ENCODE results near the gene PTOV1. TPM values are rescaled to one million over a fixed set of nuclear protein-coding genes. Genes with fewer than 3 reads are reported as not detected.

The PTOV1 gene
- total and polyA plus RNA-seq, 2 of the 13 experiments (the other 11 are each of a cell fraction or from before 2014, with no cell fraction given) = 63.5 to 68.5 TPM

DNA sequence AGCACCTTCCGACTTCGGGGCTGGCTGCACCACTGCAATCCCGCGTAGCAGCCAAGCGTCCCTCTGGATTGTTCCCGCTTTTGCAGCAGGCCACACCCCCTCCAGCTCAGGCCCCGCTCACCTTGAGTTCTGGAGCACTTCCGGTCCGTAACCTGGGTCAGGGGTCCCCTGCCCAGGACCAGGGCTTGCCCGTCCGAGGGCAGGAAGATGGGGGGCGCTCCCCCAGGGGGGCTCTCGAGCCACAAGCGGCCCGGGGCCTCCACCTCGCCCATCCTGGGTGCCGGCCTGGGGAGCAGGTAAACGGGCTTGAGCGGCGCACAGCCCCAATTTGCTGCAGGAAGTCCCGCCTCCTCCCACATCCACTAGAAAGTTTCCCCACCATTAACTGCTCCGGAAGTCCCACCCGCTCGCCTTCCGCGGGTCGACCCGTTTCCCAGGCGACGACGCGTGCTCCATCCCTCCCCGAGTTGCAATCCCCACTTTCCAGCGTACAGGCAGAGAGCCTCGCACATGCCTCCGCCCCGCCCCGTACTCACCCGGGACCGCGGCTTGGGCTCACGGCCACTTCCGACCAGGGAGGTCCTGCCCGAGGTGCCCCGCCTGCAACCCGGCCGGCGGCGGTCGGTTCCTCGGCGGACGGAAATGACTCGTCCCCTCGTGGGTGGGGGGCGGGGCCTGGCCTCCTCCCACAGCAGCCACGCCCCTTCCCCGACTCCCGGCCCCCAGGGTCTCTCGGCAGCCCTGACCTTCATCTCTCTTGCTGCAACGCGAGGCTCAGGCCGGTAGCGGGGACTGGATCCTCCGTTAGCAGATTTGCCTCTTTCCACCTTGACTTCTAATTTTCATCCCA lies 16.2 kb downstream of the PTOV1 start, which contains the start of gene PNKP (continued):
- TF ChIP-seq, protein P1, sequence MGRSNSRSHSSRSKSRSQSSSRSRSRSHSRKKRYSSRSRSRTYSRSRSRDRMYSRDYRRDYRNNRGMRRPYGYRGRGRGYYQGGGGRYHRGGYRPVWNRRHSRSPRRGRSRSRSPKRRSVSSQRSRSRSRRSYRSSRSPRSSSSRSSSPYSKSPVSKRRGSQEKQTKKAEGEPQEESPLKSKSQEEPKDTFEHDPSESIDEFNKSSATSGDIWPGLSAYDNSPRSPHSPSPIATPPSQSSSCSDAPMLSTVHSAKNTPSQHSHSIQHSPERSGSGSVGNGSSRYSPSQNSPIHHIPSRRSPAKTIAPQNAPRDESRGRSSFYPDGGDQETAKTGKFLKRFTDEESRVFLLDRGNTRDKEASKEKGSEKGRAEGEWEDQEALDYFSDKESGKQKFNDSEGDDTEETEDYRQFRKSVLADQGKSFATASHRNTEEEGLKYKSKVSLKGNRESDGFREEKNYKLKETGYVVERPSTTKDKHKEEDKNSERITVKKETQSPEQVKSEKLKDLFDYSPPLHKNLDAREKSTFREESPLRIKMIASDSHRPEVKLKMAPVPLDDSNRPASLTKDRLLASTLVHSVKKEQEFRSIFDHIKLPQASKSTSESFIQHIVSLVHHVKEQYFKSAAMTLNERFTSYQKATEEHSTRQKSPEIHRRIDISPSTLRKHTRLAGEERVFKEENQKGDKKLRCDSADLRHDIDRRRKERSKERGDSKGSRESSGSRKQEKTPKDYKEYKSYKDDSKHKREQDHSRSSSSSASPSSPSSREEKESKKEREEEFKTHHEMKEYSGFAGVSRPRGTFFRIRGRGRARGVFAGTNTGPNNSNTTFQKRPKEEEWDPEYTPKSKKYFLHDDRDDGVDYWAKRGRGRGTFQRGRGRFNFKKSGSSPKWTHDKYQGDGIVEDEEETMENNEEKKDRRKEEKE (IDR thresholded peaks at IDR 0.05) = no peak
- TF ChIP-seq ZFP90 (CRISPR knock-in tag; IDR thresholded peaks at IDR 0.05; ENCODE audit: borderline replicate concordance) = 0 out of 2 replicates have a peak, but pooled peaks have one; percentile 59
- TF ChIP-seq NFKBIZ (CRISPR knock-in tag; IDR thresholded peaks at IDR 0.05) = no peak; the same call in 1 of the 2 replicates
- TF ChIP-seq ZNF549 (CRISPR knock-in tag; IDR thresholded peaks at IDR 0.05) = no peak
- TF ChIP-seq ZIK1 (CRISPR knock-in tag; IDR thresholded peaks at IDR 0.05; ENCODE audit: borderline replicate concordance, low read depth) = no peak
- peak; percentile 94 for TF ChIP-seq RBFOX2 (IDR thresholded peaks at IDR 0.05; ENCODE audit: low read depth, low read length)
- no peak; the same call in none of the 2 replicates for TF ChIP-seq KDM4B (CRISPR knock-in tag; IDR thresholded peaks at IDR 0.05)
- TF ChIP-seq ZNF335 (CRISPR knock-in tag; IDR thresholded peaks at IDR 0.05) = no peak
- TF ChIP-seq HMG20B (CRISPR knock-in tag; conservative IDR thresholded peaks at IDR 0.05) = peak; percentile 21; the same call in 1 of the 2 replicates
- no peak for TF ChIP-seq HDAC6 (IDR thresholded peaks at IDR 0.05; ENCODE audit: low read depth, low read length)
- TF ChIP-seq PAWR (CRISPR knock-in tag; IDR thresholded peaks at IDR 0.05; ENCODE audit: borderline replicate concordance) = no peak
- TF ChIP-seq, protein P2, sequence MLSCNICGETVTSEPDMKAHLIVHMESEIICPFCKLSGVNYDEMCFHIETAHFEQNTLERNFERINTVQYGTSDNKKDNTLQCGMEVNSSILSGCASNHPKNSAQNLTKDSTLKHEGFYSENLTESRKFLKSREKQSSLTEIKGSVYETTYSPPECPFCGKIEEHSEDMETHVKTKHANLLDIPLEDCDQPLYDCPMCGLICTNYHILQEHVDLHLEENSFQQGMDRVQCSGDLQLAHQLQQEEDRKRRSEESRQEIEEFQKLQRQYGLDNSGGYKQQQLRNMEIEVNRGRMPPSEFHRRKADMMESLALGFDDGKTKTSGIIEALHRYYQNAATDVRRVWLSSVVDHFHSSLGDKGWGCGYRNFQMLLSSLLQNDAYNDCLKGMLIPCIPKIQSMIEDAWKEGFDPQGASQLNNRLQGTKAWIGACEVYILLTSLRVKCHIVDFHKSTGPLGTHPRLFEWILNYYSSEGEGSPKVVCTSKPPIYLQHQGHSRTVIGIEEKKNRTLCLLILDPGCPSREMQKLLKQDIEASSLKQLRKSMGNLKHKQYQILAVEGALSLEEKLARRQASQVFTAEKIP (CRISPR knock-in tag; IDR thresholded peaks at IDR 0.05; ENCODE audit: borderline replicate concordance) = no peak
- TF ChIP-seq, protein P3, sequence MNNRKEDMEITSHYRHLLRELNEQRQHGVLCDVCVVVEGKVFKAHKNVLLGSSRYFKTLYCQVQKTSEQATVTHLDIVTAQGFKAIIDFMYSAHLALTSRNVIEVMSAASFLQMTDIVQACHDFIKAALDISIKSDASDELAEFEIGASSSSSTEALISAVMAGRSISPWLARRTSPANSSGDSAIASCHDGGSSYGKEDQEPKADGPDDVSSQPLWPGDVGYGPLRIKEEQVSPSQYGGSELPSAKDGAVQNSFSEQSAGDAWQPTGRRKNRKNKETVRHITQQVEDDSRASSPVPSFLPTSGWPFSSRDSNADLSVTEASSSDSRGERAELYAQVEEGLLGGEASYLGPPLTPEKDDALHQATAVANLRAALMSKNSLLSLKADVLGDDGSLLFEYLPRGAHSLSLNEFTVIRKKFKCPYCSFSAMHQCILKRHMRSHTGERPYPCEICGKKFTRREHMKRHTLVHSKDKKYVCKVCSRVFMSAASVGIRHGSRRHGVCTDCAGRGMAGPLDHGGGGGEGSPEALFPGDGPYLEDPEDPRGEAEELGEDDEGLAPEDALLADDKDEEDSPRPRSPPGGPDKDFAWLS (CRISPR knock-in tag; IDR thresholded peaks at IDR 0.05; ENCODE audit: borderline replicate concordance) = peak; percentile 81; the same call in 1 of the 2 replicates
- TF ChIP-seq, protein P4, sequence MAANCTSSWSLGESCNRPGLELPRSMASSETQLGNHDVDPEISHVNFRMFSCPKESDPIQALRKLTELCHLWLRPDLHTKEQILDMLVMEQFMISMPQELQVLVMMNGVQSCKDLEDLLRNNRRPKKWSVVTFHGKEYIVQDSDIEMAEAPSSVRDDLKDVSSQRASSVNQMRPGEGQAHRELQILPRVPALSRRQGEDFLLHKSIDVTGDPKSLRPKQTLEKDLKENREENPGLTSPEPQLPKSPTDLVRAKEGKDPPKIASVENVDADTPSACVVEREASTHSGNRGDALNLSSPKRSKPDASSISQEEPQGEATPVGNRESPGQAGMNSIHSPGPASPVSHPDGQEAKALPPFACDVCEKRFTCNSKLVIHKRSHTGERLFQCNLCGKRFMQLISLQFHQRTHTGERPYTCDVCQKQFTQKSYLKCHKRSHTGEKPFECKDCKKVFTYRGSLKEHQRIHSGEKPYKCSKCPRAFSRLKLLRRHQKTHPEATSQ (CRISPR knock-in tag; IDR thresholded peaks at IDR 0.05; ENCODE audit: borderline replicate concordance) = no peak
- peak; percentile 25; the same call in 1 of the 2 replicates for TF ChIP-seq KLF12 (CRISPR knock-in tag; IDR thresholded peaks at IDR 0.05; ENCODE audit: borderline replicate concordance)
- TF ChIP-seq PPARG (CRISPR knock-in tag; conservative IDR thresholded peaks at IDR 0.05) = no peak
- TF ChIP-seq, protein P5, sequence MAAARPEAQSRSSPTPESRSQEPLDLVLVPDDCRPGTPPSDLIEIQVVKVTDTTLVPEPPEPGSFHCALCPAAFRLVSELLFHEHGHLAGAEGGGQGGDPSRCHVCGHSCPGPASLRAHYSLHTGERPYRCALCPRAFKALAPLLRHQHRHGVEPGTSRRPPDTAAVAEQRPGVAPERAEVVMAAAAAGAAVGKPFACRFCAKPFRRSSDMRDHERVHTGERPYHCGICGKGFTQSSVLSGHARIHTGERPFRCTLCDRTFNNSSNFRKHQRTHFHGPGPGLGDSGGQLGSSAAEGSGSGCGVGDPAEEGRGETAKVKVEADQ (CRISPR knock-in tag; IDR thresholded peaks at IDR 0.05; ENCODE audit: borderline replicate concordance) = peak; percentile 79; the same call in 1 of the 2 replicates

Measured in HepG2 (cell line).